ENCODE data around the gene CADM4.
A peak's percentile ranks its signal among the peaks of the same experiment; 100 is the strongest.

Gene CADM4

DNA sequence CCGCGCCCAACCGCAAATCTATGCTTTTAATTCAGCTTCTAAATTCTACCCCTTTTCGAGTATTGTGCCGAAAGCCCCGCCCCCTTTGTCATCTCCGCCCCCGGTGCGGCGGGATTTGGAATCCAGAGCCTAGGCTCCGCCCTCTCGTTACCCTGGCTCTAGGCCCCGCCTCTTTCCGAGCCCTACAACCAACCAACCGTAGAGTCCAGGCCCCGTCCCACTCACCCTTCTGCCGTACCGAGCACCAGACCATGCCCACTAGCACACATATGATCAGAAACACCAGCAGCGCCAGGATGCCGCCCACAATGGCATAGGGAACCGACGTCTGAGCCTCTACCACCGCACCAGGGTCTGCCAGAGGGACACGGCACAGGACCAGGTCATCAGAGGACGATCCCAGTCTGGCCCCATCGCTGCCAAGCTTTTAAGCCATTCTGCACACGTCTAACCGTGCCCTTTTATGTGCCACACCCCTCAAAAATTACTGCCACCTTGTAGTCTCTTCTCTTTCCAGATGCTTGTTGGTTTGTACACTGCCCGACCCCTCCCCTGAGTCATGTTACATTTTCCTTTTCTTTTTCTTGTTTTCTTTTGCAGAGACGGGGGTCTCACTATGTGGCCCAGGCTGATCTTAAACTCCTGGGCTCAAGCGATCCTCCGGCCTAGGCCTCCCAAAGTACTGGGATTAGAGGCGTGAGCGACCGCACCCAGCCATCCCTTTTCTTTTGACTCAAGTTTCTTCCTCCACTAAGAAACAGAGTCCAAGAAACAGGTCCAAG is 15.6 kb downstream of the CADM4 start:
- in situ Hi-C loops (cut with HindIII; ENCODE audit: low pct_unique_long_range_greater_than_20kb, low sequenced_read_pairs), result no loop called here
- DNase-seq (ENCODE audit: low read depth in 1 of 2, low spot score in 1 of 2), result no peak
- TF ChIP-seq JUND (IDR thresholded peaks at IDR 0.05; ENCODE audit: low read depth), result no peak

DNA sequence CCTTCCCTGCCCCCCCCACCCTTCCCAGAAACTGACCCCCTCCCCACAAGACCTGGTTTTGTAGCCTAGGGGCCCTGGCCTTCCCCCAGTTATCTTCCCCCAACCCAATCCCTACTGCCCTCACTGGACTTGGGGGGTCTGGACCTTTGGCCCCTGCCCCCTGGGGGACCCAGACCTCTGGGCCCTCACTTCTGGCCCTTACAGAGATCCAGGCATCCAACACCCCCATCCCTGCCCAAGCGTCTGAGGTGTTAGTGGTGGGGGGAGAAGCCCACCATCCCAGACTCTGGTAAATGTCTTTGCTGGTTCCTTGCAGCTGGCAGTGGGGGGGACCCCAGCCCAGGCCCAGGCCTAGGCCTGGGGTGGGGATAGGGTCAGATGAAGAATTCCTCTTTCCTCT is 16.7 kb downstream of the CADM4 start:
- DNase-seq (ENCODE audit: low read depth in 1 of 2, low spot score in 1 of 2), result no peak
- no peak for TF ChIP-seq JUND (IDR thresholded peaks at IDR 0.05; ENCODE audit: low read depth)
- in situ Hi-C loops (cut with HindIII; ENCODE audit: low pct_unique_long_range_greater_than_20kb, low sequenced_read_pairs), result no loop called here

DNA sequence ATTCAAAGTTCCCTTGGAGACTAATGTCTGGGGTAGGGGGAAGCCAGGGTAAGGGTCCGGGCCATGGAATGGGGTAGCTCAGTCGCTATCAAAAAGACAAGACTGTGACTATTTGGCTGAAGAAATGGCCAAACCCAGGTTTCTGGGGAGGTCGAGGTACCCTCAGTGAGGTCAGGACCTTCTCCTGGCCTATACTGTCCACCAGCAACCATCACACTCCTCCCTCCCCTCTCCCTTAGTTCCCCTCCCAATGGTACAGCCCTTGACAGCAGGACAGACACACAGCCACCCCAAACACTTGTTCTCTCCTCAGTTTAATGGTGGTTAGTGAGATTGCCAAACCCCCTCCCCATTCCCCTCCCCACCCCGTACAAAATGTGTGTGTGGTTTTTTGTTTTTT is 17.6 kb downstream of the CADM4 start:
- TF ChIP-seq JUND (IDR thresholded peaks at IDR 0.05; ENCODE audit: low read depth), result no peak
- in situ Hi-C loops (cut with HindIII; ENCODE audit: low pct_unique_long_range_greater_than_20kb, low sequenced_read_pairs), result no loop called here
- DNase-seq (ENCODE audit: low read depth in 1 of 2, low spot score in 1 of 2), result no peak

DNA sequence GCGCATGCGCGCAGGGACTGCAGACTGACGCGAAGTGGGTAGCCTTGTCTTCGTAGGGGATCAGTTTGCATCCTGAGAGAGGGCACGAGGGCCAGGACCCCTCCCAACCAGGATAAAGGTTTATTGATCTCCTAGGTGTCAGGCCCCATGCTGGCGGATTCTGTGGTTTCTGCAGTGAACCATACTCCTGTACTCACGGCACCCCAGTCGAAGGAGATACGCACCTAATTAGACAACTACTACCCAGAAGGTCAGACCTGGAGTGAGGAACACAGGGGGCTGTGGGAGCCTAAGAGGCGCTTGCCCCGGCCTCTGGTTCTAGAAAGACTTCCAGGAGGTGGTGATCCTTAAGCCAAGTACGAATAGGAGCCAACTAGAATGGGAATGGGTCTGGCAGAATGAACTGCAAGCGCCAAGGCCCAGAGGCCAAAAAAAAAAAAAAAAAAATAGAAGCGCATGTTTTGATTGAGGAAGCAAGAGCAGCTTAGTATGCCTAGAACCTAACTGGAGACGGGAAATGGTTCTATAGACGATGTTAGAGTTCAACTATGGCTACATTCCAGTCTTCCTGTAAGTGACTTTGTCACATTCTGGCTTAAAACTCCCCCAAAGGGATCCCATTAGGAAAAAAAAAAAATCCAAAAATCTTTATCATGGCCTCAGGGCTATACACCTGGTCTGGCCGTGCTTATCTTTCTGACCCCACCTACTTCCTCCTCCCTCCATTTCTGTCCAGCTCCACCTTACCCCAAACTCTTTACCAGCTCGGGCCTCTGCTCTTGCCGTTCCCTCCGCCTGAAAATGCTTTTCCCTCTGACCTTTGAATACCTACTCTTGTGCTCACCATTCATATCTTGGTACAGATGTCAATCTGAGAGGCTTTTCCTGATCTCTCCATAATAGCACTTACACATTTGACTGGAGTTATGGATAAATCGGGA is 19.3 kb downstream of the CADM4 start:
- TF ChIP-seq JUND (IDR thresholded peaks at IDR 0.05; ENCODE audit: low read depth), result no peak
- in situ Hi-C loops (cut with HindIII; ENCODE audit: low pct_unique_long_range_greater_than_20kb, low sequenced_read_pairs), result no loop called here
- no peak for DNase-seq (ENCODE audit: low read depth in 1 of 2, low spot score in 1 of 2)

- DNase-seq (ENCODE audit: low read depth in 1 of 2, low spot score in 1 of 2), result peak; percentile 60 to 91
- in situ Hi-C loops (cut with HindIII; ENCODE audit: low pct_unique_long_range_greater_than_20kb, low sequenced_read_pairs), result no loop called here
- TF ChIP-seq JUND (IDR thresholded peaks at IDR 0.05; ENCODE audit: low read depth), result no peak
Observed at GRCh38 chr19:43619262-43620060, 20.2 kb downstream of the CADM4 start, which contains the start of gene ZNF428. Gene ZNF428, minus strand, starts transcription at chr19:43619629. Its CDS starts 5,325 bp downstream, at chr19:43614304.

GRCh38 chr19:43618921-43619261 is 20.8 kb downstream of the CADM4 start:
- TF ChIP-seq JUND (IDR thresholded peaks at IDR 0.05; ENCODE audit: low read depth), result no peak
- in situ Hi-C loops (cut with HindIII; ENCODE audit: low pct_unique_long_range_greater_than_20kb, low sequenced_read_pairs), result no loop called here
- DNase-seq (ENCODE audit: low read depth in 1 of 2, low spot score in 1 of 2), result no peak

DNA sequence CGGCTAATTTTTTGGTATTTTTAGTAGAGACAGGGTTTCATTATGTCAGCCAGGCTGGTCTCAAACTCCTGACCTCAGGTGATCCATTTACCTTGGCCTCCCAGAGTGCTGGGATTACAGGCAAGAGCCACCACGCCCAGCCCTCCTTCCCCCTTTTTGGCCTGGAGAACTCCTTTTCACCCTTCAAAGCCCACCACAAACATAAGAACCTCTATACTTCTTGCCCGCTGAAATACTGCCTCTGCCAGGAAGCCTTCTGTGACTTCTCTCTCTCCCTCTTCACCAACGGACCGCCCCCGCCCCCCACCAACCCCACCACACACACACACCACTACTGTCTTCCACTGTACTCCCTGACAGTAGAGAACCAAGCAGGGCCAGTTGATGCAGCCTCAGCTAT is 22.7 kb downstream of the CADM4 start:
- TF ChIP-seq JUND (IDR thresholded peaks at IDR 0.05; ENCODE audit: low read depth), result no peak
- DNase-seq (ENCODE audit: low read depth in 1 of 2, low spot score in 1 of 2), result no peak
- in situ Hi-C loops (cut with HindIII; ENCODE audit: low pct_unique_long_range_greater_than_20kb, low sequenced_read_pairs), result no loop called here

DNA sequence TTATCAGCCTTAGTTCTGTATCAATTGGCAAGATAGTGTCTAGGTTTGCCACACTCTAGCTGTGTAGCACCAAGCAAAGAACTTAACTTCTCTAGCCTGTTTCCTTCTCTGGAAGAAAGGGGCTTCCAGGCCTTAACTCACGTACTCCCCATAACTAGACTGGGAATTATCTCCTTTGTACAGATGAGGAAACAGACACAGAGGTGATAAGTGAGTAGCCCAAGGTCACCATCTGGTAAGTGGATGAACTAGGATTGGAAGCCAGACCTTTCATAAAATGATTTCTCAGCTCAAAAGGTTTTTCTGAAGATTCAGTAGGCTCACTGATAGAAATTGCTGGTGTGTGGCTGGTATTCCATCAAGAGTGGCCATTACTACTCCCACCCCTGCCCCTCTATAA is 23.3 kb downstream of the CADM4 start:
- no peak for DNase-seq (ENCODE audit: low read depth in 1 of 2, low spot score in 1 of 2)
- in situ Hi-C loops (cut with HindIII; ENCODE audit: low pct_unique_long_range_greater_than_20kb, low sequenced_read_pairs), result no loop called here
- TF ChIP-seq JUND (IDR thresholded peaks at IDR 0.05; ENCODE audit: low read depth), result no peak

DNA sequence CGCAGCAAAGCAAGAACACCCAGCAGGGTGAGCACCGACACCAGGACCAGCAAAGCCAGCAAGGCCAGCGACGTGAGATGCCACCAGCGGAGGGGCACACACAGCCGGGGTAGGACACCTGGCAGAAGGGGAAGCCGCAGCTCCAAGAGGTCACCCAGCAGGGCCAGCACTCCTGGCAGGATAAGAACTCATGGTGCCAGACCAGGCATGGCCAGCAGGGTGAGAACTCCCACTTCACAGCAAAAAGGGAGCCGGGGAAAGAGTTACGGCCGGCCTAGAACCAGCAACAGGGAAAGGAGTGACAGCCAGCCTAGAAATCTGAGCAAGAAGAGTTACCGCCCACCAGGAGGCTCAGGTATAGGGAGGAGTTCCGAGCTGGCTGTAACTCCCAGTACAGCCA is 27.3 kb downstream of the CADM4 start:
- in situ Hi-C loops (cut with HindIII; ENCODE audit: low pct_unique_long_range_greater_than_20kb, low sequenced_read_pairs), result no loop called here
- no peak for TF ChIP-seq JUND (IDR thresholded peaks at IDR 0.05; ENCODE audit: low read depth)
- no peak for DNase-seq (ENCODE audit: low read depth in 1 of 2, low spot score in 1 of 2)

GRCh38 chr19:43611788-43612187 is 27.9 kb downstream of the CADM4 start, which contains the start of gene SRRM5:
Gene SRRM5, plus strand, starts transcription at chr19:43612088. Its CDS starts 34 bp downstream, at chr19:43612122.
- no peak for TF ChIP-seq JUND (IDR thresholded peaks at IDR 0.05; ENCODE audit: low read depth)
- in situ Hi-C loops (cut with HindIII; ENCODE audit: low pct_unique_long_range_greater_than_20kb, low sequenced_read_pairs), result no loop called here
- no peak for DNase-seq (ENCODE audit: low read depth in 1 of 2, low spot score in 1 of 2)

GRCh38 chr19:43610493-43610892 is 29.2 kb downstream of the CADM4 start:
- TF ChIP-seq JUND (IDR thresholded peaks at IDR 0.05; ENCODE audit: low read depth), result no peak
- DNase-seq (ENCODE audit: low read depth in 1 of 2, low spot score in 1 of 2), result no peak

DNA sequence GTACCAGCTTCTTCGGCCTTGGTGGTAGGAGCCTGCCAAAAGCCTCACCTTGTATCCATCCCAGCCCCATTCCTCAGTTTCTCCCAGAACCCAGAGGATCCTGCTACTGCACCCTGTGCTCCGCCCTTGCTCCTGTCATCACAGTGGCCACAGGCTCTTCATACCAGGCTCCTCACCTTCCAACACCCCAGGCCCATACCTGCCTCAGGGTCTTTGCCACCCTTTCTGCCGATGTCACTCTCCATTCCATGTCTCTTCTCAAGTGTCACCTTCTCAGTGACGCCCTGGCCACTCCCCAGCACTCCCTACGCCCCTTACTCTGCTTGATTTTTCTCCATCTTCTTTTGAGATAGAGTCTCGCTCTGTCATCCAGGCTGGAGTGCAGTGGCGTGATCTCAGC is 29.8 kb downstream of the CADM4 start:
- in situ Hi-C loops (cut with HindIII; ENCODE audit: low pct_unique_long_range_greater_than_20kb, low sequenced_read_pairs), result no loop called here
- DNase-seq (ENCODE audit: low read depth in 1 of 2, low spot score in 1 of 2), result no peak
- TF ChIP-seq JUND (IDR thresholded peaks at IDR 0.05; ENCODE audit: low read depth), result no peak

More at GRCh38 chr19:43610493-43610892, 29.2 kb downstream of the CADM4 start:
- in situ Hi-C loops (cut with HindIII; ENCODE audit: low pct_unique_long_range_greater_than_20kb, low sequenced_read_pairs), result no loop called here
